ENCODE data around the gene SNX10. TPM values are rescaled to one million over a fixed set of nuclear protein-coding genes. Genes with fewer than 3 reads are reported as not detected.

SNX10 gene
- total and polyA plus RNA-seq, 2 of the 4 experiments (the other 2 are of a cell fraction): not detected

DNA sequence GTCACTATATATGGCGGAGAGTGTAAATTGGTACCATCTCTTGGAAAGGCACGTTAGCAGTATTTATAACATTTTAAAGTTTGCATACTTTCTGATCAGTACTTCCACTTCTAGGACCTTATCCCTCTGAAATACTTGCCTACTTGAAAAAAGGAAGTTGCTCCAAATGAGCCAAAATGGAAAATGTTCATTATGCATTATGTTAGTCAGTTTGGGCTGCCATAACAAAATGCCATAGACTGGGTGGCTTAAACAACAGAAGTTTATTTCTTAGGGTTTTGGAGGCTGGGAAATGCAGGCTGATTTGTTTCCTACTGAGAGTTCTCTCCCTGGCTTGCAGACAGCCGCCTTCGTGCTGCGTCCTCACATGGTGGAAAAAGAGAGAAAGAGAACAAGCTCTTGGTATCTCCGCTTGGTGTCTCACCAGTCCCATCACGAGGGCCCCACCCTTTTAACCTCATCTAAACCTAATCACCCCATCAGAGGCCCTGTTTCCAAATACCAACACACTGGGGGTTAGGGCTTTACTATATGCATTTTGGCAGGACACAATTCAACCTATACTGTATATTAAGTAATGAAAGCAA, 6.9 kb downstream of the SNX10 start:
- Histone ChIP-seq H4K8ac (ENCODE audit: low read depth in 2 of 2, low read length in 2 of 2) (no peak overlapping the region), H3K14ac (replicated peaks; ENCODE audit: low read depth, low read length) (no peak overlapping the region), H3K4me2 (ENCODE audit: low read depth, low read length) (no peak overlapping the region), H3K4me1 (ENCODE audit: control insufficient read depth, insufficient read depth, low read length) (no peaks in the 10 kb centered on the region), H3K9me3 (ENCODE audit: control insufficient read depth, insufficient read depth, low read length) (no peaks in the 10 kb centered on the region), H3K27me3 (ENCODE audit: control insufficient read depth, insufficient read depth, low read length) (no peaks in the 10 kb centered on the region; the same call in 1 of the 2 replicates), H2BK15ac (ENCODE audit: low read depth, low read length) (no peak overlapping the region), H2AFZ (replicated peaks; ENCODE audit: low read length, poor library complexity) (no peak overlapping the region), H3K18ac (ENCODE audit: low read depth, low read length) (no peak overlapping the region), H2AK5ac (ENCODE audit: low read depth, low read length) (no peak overlapping the region), H4K91ac (ENCODE audit: insufficient read depth, low read depth, low read length) (no peak overlapping the region), H2BK20ac (ENCODE audit: low read depth, low read length) (no peak overlapping the region), H2BK5ac (ENCODE audit: low read depth, low read length, poor library complexity, severe bottlenecking) (no peak overlapping the region), H3K23ac (ENCODE audit: low read depth, low read length) (no peak overlapping the region), H3K9me1 (ENCODE audit: insufficient read depth, low read length) (no peaks in the 10 kb centered on the region), H3K9ac (ENCODE audit: low read depth, low read length) (no peak overlapping the region), H3K56ac (ENCODE audit: extremely low read depth, insufficient read depth, low read length) (no peak overlapping the region), H3K27ac (ENCODE audit: insufficient read depth, low read length) (no peak overlapping the region), H3K36me3 (ENCODE audit: control insufficient read depth, insufficient read depth, low read length) (no peaks in the 10 kb centered on the region), H3K4me3 (ENCODE audit: insufficient read depth, low read depth, low read length) (no peak overlapping the region), H3K4ac (ENCODE audit: low read depth, low read length) (no peak overlapping the region), H2BK120ac (ENCODE audit: low read depth, low read length) (no peak overlapping the region), H2AK9ac (replicated peaks; ENCODE audit: low read depth, low read length, poor library complexity) (no peak overlapping the region), H3K79me1 (ENCODE audit: low read depth in 1 of 2, low read length in 2 of 2) (no peaks in the 10 kb centered on the region), H4K20me1 (ENCODE audit: insufficient read depth, low read length) (no peaks in the 10 kb centered on the region), H4K5ac (ENCODE audit: low read depth, low read length) (no peak overlapping the region)
- in situ Hi-C loops (cut with MboI; ENCODE audit: low sequenced_read_pairs) (no loop called here), intact Hi-C loops (cut with micrococcal nuclease) (no loop called here), dilution Hi-C loops (cut with HindIII; ENCODE audit: low sequenced_read_pairs, unreplicated experiment) (no loop called here)
- CTCF ChIA-PET: no interaction called here
- WGBS, 2 experiments (ENCODE audit: extremely low coverage in 2 of 2, insufficient read length in 1 of 2): no CpG with 5 or more reads among the region's 7 CpGs
- no TSS peak for BruUV-seq (replicated peaks)
- TF ChIP-seq MAFK (IDR thresholded peaks at IDR 0.05; ENCODE audit: low read depth, low read length): no peak
- TF ChIP-seq POLR2A (IDR thresholded peaks at IDR 0.05; ENCODE audit: low read depth, low read length): no peak
- TF ChIP-seq, protein P1, sequence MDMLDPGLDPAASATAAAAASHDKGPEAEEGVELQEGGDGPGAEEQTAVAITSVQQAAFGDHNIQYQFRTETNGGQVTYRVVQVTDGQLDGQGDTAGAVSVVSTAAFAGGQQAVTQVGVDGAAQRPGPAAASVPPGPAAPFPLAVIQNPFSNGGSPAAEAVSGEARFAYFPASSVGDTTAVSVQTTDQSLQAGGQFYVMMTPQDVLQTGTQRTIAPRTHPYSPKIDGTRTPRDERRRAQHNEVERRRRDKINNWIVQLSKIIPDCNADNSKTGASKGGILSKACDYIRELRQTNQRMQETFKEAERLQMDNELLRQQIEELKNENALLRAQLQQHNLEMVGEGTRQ (IDR thresholded peaks at IDR 0.05; ENCODE audit: low read depth, low read length): no peak
- TF ChIP-seq, protein P2, sequence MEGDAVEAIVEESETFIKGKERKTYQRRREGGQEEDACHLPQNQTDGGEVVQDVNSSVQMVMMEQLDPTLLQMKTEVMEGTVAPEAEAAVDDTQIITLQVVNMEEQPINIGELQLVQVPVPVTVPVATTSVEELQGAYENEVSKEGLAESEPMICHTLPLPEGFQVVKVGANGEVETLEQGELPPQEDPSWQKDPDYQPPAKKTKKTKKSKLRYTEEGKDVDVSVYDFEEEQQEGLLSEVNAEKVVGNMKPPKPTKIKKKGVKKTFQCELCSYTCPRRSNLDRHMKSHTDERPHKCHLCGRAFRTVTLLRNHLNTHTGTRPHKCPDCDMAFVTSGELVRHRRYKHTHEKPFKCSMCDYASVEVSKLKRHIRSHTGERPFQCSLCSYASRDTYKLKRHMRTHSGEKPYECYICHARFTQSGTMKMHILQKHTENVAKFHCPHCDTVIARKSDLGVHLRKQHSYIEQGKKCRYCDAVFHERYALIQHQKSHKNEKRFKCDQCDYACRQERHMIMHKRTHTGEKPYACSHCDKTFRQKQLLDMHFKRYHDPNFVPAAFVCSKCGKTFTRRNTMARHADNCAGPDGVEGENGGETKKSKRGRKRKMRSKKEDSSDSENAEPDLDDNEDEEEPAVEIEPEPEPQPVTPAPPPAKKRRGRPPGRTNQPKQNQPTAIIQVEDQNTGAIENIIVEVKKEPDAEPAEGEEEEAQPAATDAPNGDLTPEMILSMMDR (conservative IDR thresholded peaks at IDR 0.05; ENCODE audit: low read depth, low read length): no peak
- no peak for TF ChIP-seq CHD1 (IDR thresholded peaks at IDR 0.05; ENCODE audit: low read depth, low read length)
- no peak for TF ChIP-seq RCOR1 (IDR thresholded peaks at IDR 0.05; ENCODE audit: insufficient replicate concordance, low read length)
- TF ChIP-seq, protein P3, sequence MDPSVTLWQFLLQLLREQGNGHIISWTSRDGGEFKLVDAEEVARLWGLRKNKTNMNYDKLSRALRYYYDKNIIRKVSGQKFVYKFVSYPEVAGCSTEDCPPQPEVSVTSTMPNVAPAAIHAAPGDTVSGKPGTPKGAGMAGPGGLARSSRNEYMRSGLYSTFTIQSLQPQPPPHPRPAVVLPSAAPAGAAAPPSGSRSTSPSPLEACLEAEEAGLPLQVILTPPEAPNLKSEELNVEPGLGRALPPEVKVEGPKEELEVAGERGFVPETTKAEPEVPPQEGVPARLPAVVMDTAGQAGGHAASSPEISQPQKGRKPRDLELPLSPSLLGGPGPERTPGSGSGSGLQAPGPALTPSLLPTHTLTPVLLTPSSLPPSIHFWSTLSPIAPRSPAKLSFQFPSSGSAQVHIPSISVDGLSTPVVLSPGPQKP (IDR thresholded peaks at IDR 0.05; ENCODE audit: borderline replicate concordance, low read depth, low read length): no peak
- no peak for TF ChIP-seq MXI1 (IDR thresholded peaks at IDR 0.05; ENCODE audit: borderline replicate concordance, low read depth, low read length)
- TF ChIP-seq NFE2L2 (IDR thresholded peaks at IDR 0.05; ENCODE audit: low read depth, low read length): no peak
- TF ChIP-seq RAD21 (IDR thresholded peaks at IDR 0.05; ENCODE audit: low read length): no peak
- TF ChIP-seq FOS (IDR thresholded peaks at IDR 0.05; ENCODE audit: low read depth, low read length): no peak
- TF ChIP-seq SMC3 (IDR thresholded peaks at IDR 0.05; ENCODE audit: low read depth, low read length): no peak
- TF ChIP-seq RFX5 (IDR thresholded peaks at IDR 0.05; ENCODE audit: low read depth, low read length): no peak
- no peak for TF ChIP-seq BHLHE40 (IDR thresholded peaks at IDR 0.05; ENCODE audit: low read depth, low read length)
- TF ChIP-seq MAZ (IDR thresholded peaks at IDR 0.05; ENCODE audit: borderline replicate concordance, low read depth, low read length): no peak
- no peak for TF ChIP-seq CEBPB (IDR thresholded peaks at IDR 0.05; ENCODE audit: low read depth, low read length)
- ATAC-seq (ENCODE audit: low read depth) (no peak), DNase-seq (no peak)
- POLR2A ChIA-PET (ENCODE audit: unreplicated experiment): no interaction called here

All from IMR-90 (cell line).